Measurements from ENCODE around the gene SCTR.
"Not testable (repeated sequence)": the region's sequence is repeated elsewhere in the genome, so short reads cannot be mapped to it uniquely, and the experiment has no call there.

The SCTR gene

DNA sequence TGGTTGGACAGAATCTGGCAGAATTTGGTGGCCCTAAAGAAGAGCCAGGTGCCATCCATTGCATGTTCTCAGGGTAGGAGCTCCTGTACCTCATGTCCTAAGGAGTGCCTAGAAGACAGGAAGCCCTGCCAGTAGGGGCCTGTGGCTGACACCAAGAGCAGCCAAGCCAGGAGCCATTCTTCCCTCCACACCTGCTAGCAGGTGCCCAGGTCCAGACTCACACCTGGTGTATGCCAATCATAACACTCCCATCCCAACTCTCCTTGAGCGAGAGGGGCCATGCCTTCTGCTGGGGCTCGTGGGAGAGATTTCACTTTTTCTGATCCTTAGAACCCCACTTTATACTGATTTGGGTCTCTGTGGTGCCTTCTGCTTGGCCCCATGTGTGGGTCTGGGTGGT lies 119.1 kb downstream of the SCTR start:
- H3K4me3 ChIP-seq (ENCODE audit: low read depth, low read length) = no peak overlapping the region
- no peak for DNase-seq (ENCODE audit: low read depth)
- TF ChIP-seq, protein P1, sequence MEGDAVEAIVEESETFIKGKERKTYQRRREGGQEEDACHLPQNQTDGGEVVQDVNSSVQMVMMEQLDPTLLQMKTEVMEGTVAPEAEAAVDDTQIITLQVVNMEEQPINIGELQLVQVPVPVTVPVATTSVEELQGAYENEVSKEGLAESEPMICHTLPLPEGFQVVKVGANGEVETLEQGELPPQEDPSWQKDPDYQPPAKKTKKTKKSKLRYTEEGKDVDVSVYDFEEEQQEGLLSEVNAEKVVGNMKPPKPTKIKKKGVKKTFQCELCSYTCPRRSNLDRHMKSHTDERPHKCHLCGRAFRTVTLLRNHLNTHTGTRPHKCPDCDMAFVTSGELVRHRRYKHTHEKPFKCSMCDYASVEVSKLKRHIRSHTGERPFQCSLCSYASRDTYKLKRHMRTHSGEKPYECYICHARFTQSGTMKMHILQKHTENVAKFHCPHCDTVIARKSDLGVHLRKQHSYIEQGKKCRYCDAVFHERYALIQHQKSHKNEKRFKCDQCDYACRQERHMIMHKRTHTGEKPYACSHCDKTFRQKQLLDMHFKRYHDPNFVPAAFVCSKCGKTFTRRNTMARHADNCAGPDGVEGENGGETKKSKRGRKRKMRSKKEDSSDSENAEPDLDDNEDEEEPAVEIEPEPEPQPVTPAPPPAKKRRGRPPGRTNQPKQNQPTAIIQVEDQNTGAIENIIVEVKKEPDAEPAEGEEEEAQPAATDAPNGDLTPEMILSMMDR (conservative IDR thresholded peaks at IDR 0.05; ENCODE audit: low read depth, low read length) = no peak

DNA sequence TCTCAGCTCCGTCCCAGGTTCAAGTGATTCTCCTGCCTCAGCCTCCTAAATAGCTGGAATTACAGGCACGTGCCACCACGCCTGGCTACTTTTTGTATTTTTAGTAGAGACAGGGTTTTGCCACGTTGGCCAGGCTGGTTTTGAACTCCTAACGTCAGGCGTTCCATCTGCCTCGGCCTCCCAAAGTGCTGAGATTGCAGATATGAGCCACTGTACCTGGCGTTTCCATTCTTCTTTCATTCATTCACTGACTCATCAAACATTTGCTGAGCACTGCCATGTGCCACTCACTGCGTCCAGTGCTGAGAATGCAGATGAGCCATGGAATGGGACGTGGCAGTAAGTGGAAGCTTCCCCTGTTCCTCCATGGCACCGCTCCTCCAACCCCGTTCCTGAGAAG lies 120.7 kb downstream of the SCTR start:
- DNase-seq (ENCODE audit: low read depth); H3K4me3 ChIP-seq (ENCODE audit: low read depth, low read length): not testable (repeated sequence)

DNA sequence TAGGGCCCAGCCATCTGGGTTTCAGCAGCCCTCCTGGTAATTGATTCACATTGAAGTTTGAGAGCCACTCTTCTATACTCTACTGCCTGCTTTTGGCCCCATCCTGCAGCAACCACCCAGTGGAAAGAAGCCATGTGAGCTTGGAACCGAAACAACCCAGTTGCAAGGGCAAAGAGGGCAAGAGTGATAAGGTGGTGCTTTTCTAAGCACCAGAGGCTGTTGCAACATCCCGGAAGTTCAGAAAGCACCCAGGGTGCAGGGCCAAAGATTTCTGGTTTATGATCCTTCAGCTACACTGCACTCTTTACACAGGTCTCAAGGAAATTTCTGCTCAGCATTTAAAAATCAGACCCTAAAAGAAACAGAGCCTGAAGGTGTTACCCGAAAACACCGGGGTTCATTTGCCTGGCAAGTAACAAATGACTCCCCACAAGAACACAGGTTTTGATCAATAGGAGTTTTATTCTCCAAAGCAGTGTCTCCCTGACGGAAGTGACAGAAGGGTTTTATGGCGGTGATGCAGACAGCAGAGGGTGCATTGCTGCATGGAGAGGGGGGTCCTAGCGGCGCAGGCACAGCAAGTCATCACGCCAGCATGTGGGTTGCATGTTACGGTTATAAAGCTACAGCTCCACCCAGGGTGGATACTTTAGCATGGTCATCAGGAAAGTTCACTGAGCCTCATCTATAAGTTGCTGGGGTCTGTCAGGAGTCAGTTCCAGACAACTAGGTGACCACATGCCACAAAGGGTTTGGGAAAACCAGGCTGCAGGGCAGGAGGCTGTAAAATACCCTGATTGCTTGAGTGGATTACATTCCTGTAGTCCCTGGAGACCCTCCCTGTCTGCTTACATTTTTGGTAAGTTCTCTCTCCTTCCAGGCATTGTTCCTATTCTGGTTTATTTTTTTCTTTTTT lies 121.4 kb downstream of the SCTR start:
- TF ChIP-seq, protein P1 (conservative IDR thresholded peaks at IDR 0.05; ENCODE audit: low read depth, low read length) = no peak
- H3K4me3 ChIP-seq (ENCODE audit: low read depth, low read length) = no peak overlapping the region
- no peak for DNase-seq (ENCODE audit: low read depth)

DNA sequence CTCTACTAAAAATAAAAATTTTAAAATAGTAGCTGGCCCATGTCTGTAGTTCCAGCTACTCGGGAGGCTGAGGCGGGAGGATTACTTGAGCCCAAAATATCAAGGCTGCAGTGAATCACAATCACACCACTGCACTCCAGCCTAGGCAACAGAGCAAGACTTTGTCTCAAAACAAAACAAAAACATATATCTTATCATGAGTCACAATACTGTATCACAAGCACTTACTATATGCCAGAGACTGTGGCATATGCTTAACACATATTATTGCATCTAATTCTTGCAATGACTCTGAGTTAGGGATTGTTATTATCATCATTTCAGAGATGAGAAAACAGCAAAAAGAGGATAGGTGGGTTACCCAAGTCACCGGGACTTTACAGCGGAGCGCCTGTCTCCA lies 122.2 kb downstream of the SCTR start:
- TF ChIP-seq, protein P1 (conservative IDR thresholded peaks at IDR 0.05; ENCODE audit: low read depth, low read length) = no peak
- no peak overlapping the region for H3K4me3 ChIP-seq (ENCODE audit: low read depth, low read length)
- DNase-seq (ENCODE audit: low read depth) = no peak

DNA sequence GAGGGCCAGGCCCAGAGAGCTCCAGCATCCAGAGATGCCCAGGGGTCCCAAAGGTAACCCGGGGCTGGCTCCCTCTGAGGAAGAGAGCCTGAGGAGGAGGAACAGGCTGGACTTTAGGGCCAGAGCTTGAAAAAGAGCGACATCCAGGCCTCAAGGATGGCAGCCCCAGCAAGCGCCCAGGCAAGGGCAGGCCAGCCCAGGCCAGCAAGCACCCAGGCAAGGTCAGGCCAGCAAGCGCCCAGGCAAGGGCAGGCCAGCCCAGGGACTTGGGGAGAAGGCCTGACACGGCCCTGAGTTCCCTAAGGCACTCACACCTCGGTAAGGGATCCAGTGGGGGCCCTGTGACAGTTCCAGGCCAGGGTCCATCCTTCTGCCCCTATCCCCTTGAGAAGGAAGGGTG lies 127.1 kb downstream of the SCTR start:
- DNase-seq (ENCODE audit: low read depth) = no peak
- TF ChIP-seq, protein P1 (conservative IDR thresholded peaks at IDR 0.05; ENCODE audit: low read depth, low read length) = no peak
- no peak overlapping the region for H3K4me3 ChIP-seq (ENCODE audit: low read depth, low read length)

DNA sequence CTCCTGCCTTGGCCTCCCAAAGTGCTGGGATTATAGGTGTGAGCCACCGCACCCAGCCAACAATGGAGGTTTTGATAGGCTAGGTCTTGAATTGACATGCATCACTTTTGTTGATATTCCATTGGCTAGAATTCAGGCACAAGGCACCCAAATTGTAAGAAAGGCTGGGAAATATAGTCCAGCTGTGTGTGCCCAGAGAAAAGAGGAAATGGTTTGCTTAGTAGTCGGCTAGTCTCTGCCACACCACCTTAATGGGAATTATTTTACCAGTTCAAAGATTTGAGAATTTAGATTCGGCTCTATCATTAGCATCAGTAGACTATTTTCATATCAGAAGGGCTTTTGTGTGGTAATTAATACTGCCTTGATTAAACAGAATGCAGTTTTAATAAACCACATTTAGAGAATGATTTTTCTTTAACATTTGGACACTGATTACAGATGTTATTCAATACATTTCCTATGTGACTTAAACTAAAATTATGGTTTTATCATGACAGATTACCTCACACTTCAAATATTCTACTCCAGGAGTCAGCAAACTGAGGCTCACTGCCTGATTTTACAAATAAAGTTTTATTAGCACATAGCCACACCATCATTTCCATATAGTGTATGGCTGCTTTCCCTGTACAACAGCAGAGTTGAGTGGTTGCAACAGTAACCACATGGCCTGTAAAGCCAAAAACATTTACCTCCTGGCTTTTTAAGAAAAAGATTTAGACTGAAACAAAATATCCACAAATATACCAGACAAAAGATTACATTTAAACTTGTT lies 130.1 kb downstream of the SCTR start:
- no peak for DNase-seq (ENCODE audit: low read depth)
- H3K4me3 ChIP-seq (ENCODE audit: low read depth, low read length) = no peak overlapping the region
- TF ChIP-seq, protein P1 (conservative IDR thresholded peaks at IDR 0.05; ENCODE audit: low read depth, low read length) = no peak
